HG02943 (cell line): ENCODE data around the gene NUDT3.
"Not testable (repeated sequence)": the region's sequence is repeated elsewhere in the genome, so short reads cannot be mapped to it uniquely, and the experiment has no call there.

Experiments
- ATAC-seq: cut with Tn5 transposase; IDR thresholded peaks from one replicate; pipeline ENCODE4 v1.9.1; 2021; ENCODE audit warnings: mild to moderate bottlenecking, low read depth, moderate library complexity; ENCODE audit not compliant: unreplicated experiment

Gene NUDT3

GRCh38 chr6:34324738-34325444 lies 67.6 kb downstream of the NUDT3 start:
- no peak for ATAC-seq

- not testable (repeated sequence) for ATAC-seq
These were observed 68.2 kb downstream of the NUDT3 start for GRCh38 chr6:34324221-34324620.

- ATAC-seq: no peak
These were observed 69.2 kb downstream of the NUDT3 start for GRCh38 chr6:34323300-34323699.

- no peak for ATAC-seq
These were observed 69.7 kb downstream of the NUDT3 start for GRCh38 chr6:34322732-34323131.

GRCh38 chr6:34321821-34322220 lies 70.6 kb downstream of the NUDT3 start:
- no peak for ATAC-seq

- no peak for ATAC-seq
These were observed 73.0 kb downstream of the NUDT3 start for GRCh38 chr6:34319471-34319885.

- ATAC-seq: no peak
These were observed 73.7 kb downstream of the NUDT3 start for GRCh38 chr6:34318499-34319470.

- ATAC-seq: no peak
These were observed 74.5 kb downstream of the NUDT3 start for GRCh38 chr6:34317882-34318498.

GRCh38 chr6:34317172-34317477 lies 75.3 kb downstream of the NUDT3 start:
- ATAC-seq: no peak

- no peak for ATAC-seq
These were observed 75.9 kb downstream of the NUDT3 start for GRCh38 chr6:34316431-34317171.

- no peak for ATAC-seq
These were observed 76.7 kb downstream of the NUDT3 start for GRCh38 chr6:34315780-34316179.

- ATAC-seq: no peak
These were observed 77.2 kb downstream of the NUDT3 start for GRCh38 chr6:34315256-34315655.

GRCh38 chr6:34312259-34312658 lies 80.2 kb downstream of the NUDT3 start:
- no peak for ATAC-seq

GRCh38 chr6:34310817-34311216 lies 81.7 kb downstream of the NUDT3 start:
- no peak for ATAC-seq

- ATAC-seq: no peak
These were observed 84.0 kb downstream of the NUDT3 start for GRCh38 chr6:34308483-34308882.

- ATAC-seq: no peak
These were observed 86.3 kb downstream of the NUDT3 start for GRCh38 chr6:34305982-34306708.

GRCh38 chr6:34305497-34305896 lies 87.0 kb downstream of the NUDT3 start:
- ATAC-seq: no peak

GRCh38 chr6:34304164-34304563 lies 88.3 kb downstream of the NUDT3 start:
- ATAC-seq: no peak

- ATAC-seq: no peak
These were observed 89.5 kb downstream of the NUDT3 start for GRCh38 chr6:34302929-34303328.

- ATAC-seq: no peak
These were observed 91.1 kb downstream of the NUDT3 start for GRCh38 chr6:34301408-34301807.
